Measurements from ENCODE around the gene LMNA.

- TF ChIP-seq EZH2 (IDR thresholded peaks at IDR 0.05; ENCODE audit: borderline replicate concordance, insufficient read depth, low read depth, low read length, poor library complexity, severe bottlenecking) (no peak), CTCF (IDR thresholded peaks at IDR 0.05) (no peak)
Observed at GRCh38 chr1:156078728-156079127, 35.8 kb upstream of the LMNA start.
